Activated CD8-positive, alpha-beta memory T cell treated with anti-CD3 and anti-CD28 coated beads, Interleukin-2, amount 10 ng/mL, durations not matched to agents 7 days and 5 days (primary cell): ENCODE data around the gene MAPT. TPM values are rescaled to one million over a fixed set of nuclear protein-coding genes. Genes with fewer than 3 reads are reported as not detected.
"Not testable (repeated sequence)": the region's sequence is repeated elsewhere in the genome, so short reads cannot be mapped to it uniquely, and the experiment has no call there.

ENCODE experiments used
- ATAC-seq: fragments of 150-1000 bp; cut with Tn5 transposase; one replicate; pipeline ENCODE4 v1.10.0; 2021; ENCODE audit warnings: moderate library complexity
- CTCF ChIA-PET: fragments of 350-600 bp; sonication (Branson Sonifier 250); formaldehyde crosslinking; loops from one replicate; lab custom pipeline; 2021; ENCODE audit warnings: antibody characterized with exemption; lab: Charles Lee
- DNase-seq: peaks from one replicate; pipeline ENCODE4 v3.0.0-alpha.2; 2020
- H3K27ac Mint-ChIP-seq: one replicate; pipeline ENCODE4 v1.8.0; 2021; ENCODE audit warnings: mild to moderate bottlenecking, mixed read lengths
- H3K27me3 Mint-ChIP-seq: one replicate; pipeline ENCODE4 v1.8.0; 2021; ENCODE audit warnings: mixed read lengths
- H3K36me3 Mint-ChIP-seq: one replicate; pipeline ENCODE4 v1.8.0; 2021; ENCODE audit warnings: mild to moderate bottlenecking, mixed read lengths
- H3K4me1 Mint-ChIP-seq: one replicate; pipeline ENCODE4 v1.8.0; 2021; ENCODE audit warnings: mixed read lengths
- H3K4me3 Mint-ChIP-seq: one replicate; pipeline ENCODE4 v1.8.0; 2021; ENCODE audit warnings: mild to moderate bottlenecking, moderate library complexity, mixed read lengths
- H3K9me3 Mint-ChIP-seq: one replicate; pipeline ENCODE4 v1.8.0; 2022; ENCODE audit warnings: low read depth, mixed read lengths
- total RNA-seq, 2 experiments: library from RNA; stranded (reverse); gene quantifications; one replicate each; pipeline ENCODE4 v1.2.3, GENCODE V29; 2021

Gene MAPT
- total RNA-seq, 2 experiments from 2014 or later, result 0.15 TPM; not detected in 1

DNA sequence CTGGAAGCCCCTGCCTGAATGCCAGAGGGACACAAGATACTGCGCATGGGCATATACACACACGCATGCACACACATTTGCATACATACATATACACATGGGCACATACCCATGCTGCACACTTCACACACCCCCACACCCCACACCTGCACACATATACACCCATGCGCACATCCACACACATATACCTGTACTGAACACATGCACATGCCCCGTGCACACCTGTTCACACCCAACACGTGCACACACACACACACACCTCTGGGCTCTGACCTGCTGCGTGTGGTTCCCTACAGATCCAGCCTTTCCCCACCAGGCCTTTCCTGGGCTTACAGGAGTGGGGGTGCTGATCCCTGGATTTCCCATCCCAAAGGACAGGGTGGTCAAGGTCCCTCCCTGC is 43.3 kb upstream of the MAPT start:
- ATAC-seq (no peak), DNase-seq (no peak)
- H3K27ac Mint-ChIP-seq, result no peak overlapping the region
- CTCF ChIA-PET, result interaction anchor here (0.8 to 4.7 kb wide), 3 partner anchors 11 to 204 kb away, joined by 3 to 30 read pairs (median 4); no protein-coding TSS in a partner anchor
- H3K4me1 Mint-ChIP-seq, result peaks cover 5% of the 10 kb centered on the region
- H3K27me3 Mint-ChIP-seq, result peaks cover 22% of the 10 kb centered on the region
- no peak overlapping the region for H3K4me3 Mint-ChIP-seq
- H3K9me3 Mint-ChIP-seq, result no peaks in the 10 kb centered on the region
- no peaks in the 10 kb centered on the region for H3K36me3 Mint-ChIP-seq

DNA sequence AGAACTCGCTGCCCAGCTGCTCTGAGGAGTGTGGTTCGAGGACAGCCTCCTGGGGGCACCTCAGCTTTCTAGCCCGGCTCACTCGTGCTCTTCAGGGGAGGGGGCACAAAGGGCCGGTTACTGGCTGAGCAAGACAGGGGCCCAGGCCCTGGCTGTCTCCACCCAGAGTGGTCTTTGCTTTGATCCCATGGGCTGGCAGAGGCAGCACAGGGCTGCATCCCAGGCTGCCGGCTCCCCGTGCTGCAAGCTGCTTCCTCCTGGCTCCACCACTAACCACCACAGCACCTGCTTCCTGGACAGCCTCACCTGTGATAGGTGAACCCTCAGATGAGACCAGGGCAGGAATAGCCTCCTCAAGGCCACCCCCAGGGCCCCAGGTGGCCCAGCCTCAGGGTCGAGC is 42.9 kb upstream of the MAPT start:
- CTCF ChIA-PET, result interaction anchor here (0.8 to 4.7 kb wide), 9 partner anchors 9 to 464 kb away, joined by 3 to 30 read pairs (median 4); no protein-coding TSS in a partner anchor
- no peaks in the 10 kb centered on the region for H3K36me3 Mint-ChIP-seq
- H3K9me3 Mint-ChIP-seq, result no peaks in the 10 kb centered on the region
- H3K4me1 Mint-ChIP-seq, result peaks cover 5% of the 10 kb centered on the region
- peaks cover 22% of the 10 kb centered on the region for H3K27me3 Mint-ChIP-seq
- DNase-seq, result no peak
- no peak for ATAC-seq
- no peak overlapping the region for H3K4me3 Mint-ChIP-seq
- no peak overlapping the region for H3K27ac Mint-ChIP-seq

- Mint-ChIP-seq H3K9me3 (no peaks in the 10 kb centered on the region), H3K27me3 (peaks cover 22% of the 10 kb centered on the region), H3K27ac (no peak overlapping the region), H3K4me1 (peaks cover 5% of the 10 kb centered on the region), H3K36me3 (no peaks in the 10 kb centered on the region), H3K4me3 (no peak overlapping the region)
- no peak for ATAC-seq
- CTCF ChIA-PET, result interaction anchor here (0.6 to 4.7 kb wide), 14 partner anchors 8 to 464 kb away, joined by 3 to 30 read pairs (median 4); partner anchors contain the start of gene SPPL2C
- DNase-seq, result no peak
Measured at GRCh38 chr17:45851873-45852272, 42.5 kb upstream of the MAPT start.

DNA sequence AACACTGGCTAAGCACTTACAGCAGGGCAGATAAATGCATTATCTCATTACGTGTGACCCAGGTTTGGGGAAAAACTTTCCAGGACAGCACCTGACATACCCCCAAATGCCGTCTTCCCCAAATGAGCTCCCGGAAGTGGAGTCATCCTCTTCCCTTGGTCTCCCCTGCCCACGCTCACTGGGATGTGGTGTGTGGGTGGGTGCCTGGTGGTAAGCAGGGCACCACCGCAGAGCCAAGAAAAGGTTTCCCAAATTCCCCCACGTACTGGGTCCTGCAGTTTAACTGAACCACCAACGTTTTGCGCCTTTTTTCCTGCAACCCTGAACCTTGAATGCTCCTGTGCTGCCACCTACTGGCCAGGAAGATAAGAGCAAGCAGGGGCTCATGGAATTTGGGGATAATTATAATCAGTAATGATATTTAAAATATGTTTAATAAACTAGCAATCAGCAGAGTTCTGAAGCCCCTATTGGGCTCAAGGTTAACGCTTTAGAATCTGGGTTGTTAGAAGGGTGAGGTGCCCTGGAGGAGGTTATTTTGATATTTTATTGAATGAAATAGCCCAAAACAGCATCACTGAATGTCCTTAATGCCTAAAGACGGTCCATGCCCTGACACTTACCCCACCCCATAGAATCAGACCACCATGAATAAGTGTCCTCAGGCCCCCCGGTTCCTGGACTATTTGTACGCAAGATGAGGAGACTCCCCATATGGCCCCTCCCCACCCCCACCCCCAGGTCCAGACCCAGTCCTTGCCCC is 41.6 kb upstream of the MAPT start:
- H3K36me3 Mint-ChIP-seq, result no peaks in the 10 kb centered on the region
- H3K4me3 Mint-ChIP-seq, result no peak overlapping the region
- H3K9me3 Mint-ChIP-seq, result no peaks in the 10 kb centered on the region
- no peak overlapping the region for H3K27ac Mint-ChIP-seq
- peak; percentile 49 for ATAC-seq
- DNase-seq, result peak; percentile 66
- CTCF ChIA-PET, result interaction anchor here (0.6 to 4.7 kb wide), 12 partner anchors 8 to 465 kb away, joined by 3 to 30 read pairs (median 4); partner anchors contain the start of gene SPPL2C
- peaks cover 24% of the 10 kb centered on the region for H3K27me3 Mint-ChIP-seq
- peaks cover 5% of the 10 kb centered on the region for H3K4me1 Mint-ChIP-seq

GRCh38 chr17:45854209-45854608 is 40.1 kb upstream of the MAPT start:
- CTCF ChIA-PET, result interaction anchor here (0.7 kb wide), 1 partner anchor 208 kb away, joined by 3 read pairs; no protein-coding TSS in a partner anchor
- H3K9me3 Mint-ChIP-seq, result no peaks in the 10 kb centered on the region
- peaks cover 33% of the 10 kb centered on the region for H3K27me3 Mint-ChIP-seq
- H3K27ac Mint-ChIP-seq, result no peak overlapping the region
- H3K4me1 Mint-ChIP-seq, result peaks cover 5% of the 10 kb centered on the region
- no peaks in the 10 kb centered on the region for H3K36me3 Mint-ChIP-seq
- H3K4me3 Mint-ChIP-seq, result no peak overlapping the region
- ATAC-seq (no peak), DNase-seq (no peak)

GRCh38 chr17:45855691-45856336 is 38.5 kb upstream of the MAPT start:
- DNase-seq (no peak), ATAC-seq (no peak)
- CTCF ChIA-PET, result no interaction called here
- peaks cover 32% of the 10 kb centered on the region for H3K27me3 Mint-ChIP-seq
- H3K4me3 Mint-ChIP-seq, result no peak overlapping the region
- no peak overlapping the region for H3K27ac Mint-ChIP-seq
- no peaks in the 10 kb centered on the region for H3K36me3 Mint-ChIP-seq
- H3K9me3 Mint-ChIP-seq, result no peaks in the 10 kb centered on the region
- H3K4me1 Mint-ChIP-seq, result peaks cover 5% of the 10 kb centered on the region

DNA sequence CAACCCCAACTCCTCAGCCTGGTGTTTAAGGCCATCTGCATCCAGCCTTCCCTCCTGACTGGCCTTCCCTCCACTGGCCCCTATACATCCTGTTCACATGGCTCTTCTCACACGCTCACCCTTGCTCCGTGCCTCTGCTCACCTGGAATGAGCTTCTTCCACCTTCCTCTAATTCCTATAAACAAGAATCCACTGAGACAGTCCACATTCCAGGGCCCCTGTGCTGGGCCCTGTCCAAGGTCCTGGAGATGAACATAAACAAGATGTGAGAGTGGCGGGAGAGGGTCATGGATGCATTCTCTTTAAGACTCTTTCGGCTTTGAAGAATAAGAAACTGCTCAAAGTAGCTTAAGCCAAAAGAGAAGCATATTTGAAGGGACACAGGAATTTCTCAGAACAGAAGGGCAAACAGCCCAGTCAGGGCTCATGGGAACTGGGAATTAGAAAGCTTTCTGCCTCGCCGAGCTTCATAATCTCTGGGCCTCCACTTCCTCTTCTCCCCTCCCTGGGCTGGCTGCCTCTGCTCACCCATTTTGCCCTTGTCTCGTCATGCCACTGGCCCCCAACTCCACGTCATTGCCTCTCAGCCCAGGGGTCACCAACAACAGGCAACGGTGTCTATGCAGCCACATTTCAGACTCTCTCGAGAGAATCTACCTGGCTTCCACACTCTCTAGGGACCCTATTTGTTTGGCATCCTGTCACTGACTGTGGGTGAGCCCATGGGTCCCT is 36.2 kb upstream of the MAPT start:
- no peak for DNase-seq
- no peaks in the 10 kb centered on the region for H3K9me3 Mint-ChIP-seq
- H3K27me3 Mint-ChIP-seq, result peaks cover 33% of the 10 kb centered on the region
- no peak for ATAC-seq
- no peaks in the 10 kb centered on the region for H3K36me3 Mint-ChIP-seq
- no peak overlapping the region for H3K4me3 Mint-ChIP-seq
- no peak overlapping the region for H3K27ac Mint-ChIP-seq
- H3K4me1 Mint-ChIP-seq, result peaks cover 2% of the 10 kb centered on the region
- CTCF ChIA-PET, result no interaction called here

DNA sequence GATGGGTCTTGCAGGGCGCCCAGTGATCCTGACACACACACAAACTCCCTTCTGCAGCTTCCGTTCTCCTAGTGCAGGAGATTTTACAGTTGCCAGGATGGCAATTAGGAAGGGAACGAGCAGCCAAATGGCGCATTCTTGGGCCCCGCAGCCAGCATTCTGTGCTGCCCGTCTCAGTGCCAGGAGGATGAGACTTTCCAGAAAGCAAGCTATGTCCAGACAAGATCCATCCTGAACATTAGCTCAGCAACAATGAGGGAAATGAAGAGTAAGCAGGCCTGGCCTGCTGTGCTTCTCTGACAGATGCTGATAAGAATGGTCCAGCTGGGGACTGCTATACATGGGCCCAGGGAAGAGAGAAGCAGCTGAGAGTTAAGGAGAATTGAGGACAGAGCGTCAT is 33.2 kb upstream of the MAPT start:
- DNase-seq, result no peak
- no peaks in the 10 kb centered on the region for H3K9me3 Mint-ChIP-seq
- no peak overlapping the region for H3K4me3 Mint-ChIP-seq
- H3K4me1 Mint-ChIP-seq, result peaks cover 7% of the 10 kb centered on the region
- H3K36me3 Mint-ChIP-seq, result no peaks in the 10 kb centered on the region
- CTCF ChIA-PET, result interaction anchor here (1.5 kb wide), 1 partner anchor 9 kb away, joined by 5 read pairs; no protein-coding TSS in a partner anchor
- ATAC-seq, result no peak
- no peak overlapping the region for H3K27ac Mint-ChIP-seq
- peaks cover 51% of the 10 kb centered on the region for H3K27me3 Mint-ChIP-seq

DNA sequence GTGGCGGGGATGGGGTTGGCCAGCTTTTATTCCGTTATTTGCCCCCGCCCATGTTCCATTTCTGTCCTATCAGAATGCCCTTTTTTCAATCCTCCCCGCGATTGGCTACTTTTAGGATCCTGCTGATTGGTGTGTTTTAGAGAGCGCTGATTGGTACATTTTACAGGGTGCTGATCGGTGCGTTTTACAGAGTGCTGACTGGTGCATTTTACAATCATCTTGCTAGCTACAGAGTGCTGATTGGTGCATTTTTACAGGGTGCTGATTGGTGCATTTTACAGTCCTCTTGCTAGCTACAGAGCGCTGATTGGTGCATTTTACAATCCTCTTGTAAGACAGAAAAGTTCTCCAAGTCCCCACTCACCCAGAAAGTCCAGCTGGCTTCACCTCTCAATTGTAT is 32.2 kb upstream of the MAPT start:
- H3K36me3 Mint-ChIP-seq, H3K4me1 Mint-ChIP-seq, H3K27ac Mint-ChIP-seq, ATAC-seq, H3K9me3 Mint-ChIP-seq, H3K4me3 Mint-ChIP-seq, DNase-seq: not testable (repeated sequence)
- CTCF ChIA-PET, result interaction anchor here (1.5 kb wide), 1 partner anchor 10 kb away, joined by 5 read pairs; no protein-coding TSS in a partner anchor
- H3K27me3 Mint-ChIP-seq, result peaks cover 57% of the 10 kb centered on the region

DNA sequence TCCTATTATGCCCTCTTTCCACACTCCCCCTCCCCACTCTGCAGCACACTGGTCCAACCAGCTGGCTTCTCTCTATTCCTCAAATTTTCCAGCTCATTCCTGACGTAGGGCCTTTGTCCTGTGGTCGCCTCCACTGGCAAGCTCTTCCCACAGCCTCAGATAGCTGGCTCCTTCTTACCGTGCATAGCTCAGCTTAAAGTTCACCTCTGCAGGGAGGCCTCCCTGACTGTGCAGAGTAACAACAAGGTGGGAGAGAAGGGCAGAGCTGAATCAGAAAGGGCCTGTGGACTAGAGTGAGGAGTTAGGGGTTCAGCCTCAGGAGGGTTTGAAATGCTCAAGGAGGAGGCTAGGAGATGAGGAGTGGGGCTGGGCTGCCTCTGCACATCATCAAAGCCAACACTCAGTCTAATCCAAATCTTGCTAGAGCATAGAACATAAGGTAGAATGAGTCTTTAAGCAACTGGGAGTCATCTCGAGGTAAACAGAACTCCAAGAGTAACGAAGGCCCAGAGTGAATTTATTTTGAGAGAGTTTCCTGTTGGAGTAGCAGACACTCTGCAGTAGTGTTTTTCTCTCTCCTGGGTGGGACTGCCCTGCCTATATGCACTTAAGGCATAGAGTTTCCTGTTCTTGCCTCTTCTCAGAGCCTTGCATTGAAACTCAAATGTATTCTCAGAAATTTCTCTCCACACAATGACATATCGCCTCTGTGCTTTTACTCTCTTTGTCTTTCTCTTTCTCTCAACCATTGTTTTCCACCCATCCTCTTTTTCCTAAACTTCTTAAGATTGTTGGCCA is 30.3 kb upstream of the MAPT start:
- Mint-ChIP-seq H3K27me3 (peaks cover 52% of the 10 kb centered on the region), H3K36me3 (no peaks in the 10 kb centered on the region), H3K27ac (no peak overlapping the region), H3K4me3 (no peak overlapping the region), H3K9me3 (no peaks in the 10 kb centered on the region), H3K4me1 (peaks cover 7% of the 10 kb centered on the region)
- ATAC-seq (no peak), DNase-seq (no peak)
- CTCF ChIA-PET, result interaction anchor here (1.1 kb wide), 1 partner anchor 85 kb away, joined by 3 read pairs; no protein-coding TSS in a partner anchor

DNA sequence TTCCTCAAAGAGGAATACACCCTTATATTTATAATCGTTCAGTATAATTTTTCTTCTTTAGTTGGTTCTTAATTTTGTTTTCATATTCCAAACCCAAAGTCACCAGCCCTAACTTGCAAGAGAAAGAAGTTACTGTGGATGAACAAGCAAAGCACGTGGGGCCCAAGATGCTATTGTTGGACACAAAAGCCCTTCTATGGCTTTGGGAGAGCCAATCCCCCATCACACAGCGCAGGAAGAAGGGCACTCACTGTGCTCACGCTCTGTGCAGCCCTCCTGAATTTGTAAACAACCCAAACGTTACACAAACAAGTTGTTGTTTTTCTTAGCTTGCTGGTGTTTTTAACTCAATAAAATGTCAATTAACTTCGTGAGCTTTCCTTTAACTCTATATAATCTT is 27.2 kb upstream of the MAPT start:
- no peak overlapping the region for H3K4me3 Mint-ChIP-seq
- CTCF ChIA-PET, result no interaction called here
- H3K27me3 Mint-ChIP-seq, result peaks cover 41% of the 10 kb centered on the region
- H3K36me3 Mint-ChIP-seq, result no peaks in the 10 kb centered on the region
- no peak for DNase-seq
- no peaks in the 10 kb centered on the region for H3K9me3 Mint-ChIP-seq
- no peak overlapping the region for H3K27ac Mint-ChIP-seq
- ATAC-seq, result no peak
- peaks cover 13% of the 10 kb centered on the region for H3K4me1 Mint-ChIP-seq

- H3K27ac Mint-ChIP-seq, result no peak overlapping the region
- H3K27me3 Mint-ChIP-seq, result peaks cover 37% of the 10 kb centered on the region
- DNase-seq (no peak), ATAC-seq (no peak)
- H3K4me3 Mint-ChIP-seq, result no peak overlapping the region
- H3K36me3 Mint-ChIP-seq, result no peaks in the 10 kb centered on the region
- H3K4me1 Mint-ChIP-seq, result peaks cover 13% of the 10 kb centered on the region
- CTCF ChIA-PET, result no interaction called here
- H3K9me3 Mint-ChIP-seq, result no peaks in the 10 kb centered on the region
Measured at GRCh38 chr17:45867702-45868101, 26.7 kb upstream of the MAPT start.
